HG03139 (cell line): ENCODE results near the gene CPB1.
"Not testable (repeated sequence)": the region's sequence is repeated elsewhere in the genome, so short reads cannot be mapped to it uniquely, and the experiment has no call there.

Experiments used
- ATAC-seq: cut with Tn5 transposase; IDR thresholded peaks from one replicate; pipeline ENCODE4 v1.9.1; 2021; ENCODE audit not compliant: unreplicated experiment

Gene CPB1

GRCh38 chr3:148827585-148827984, at the start of gene CPB1:
CPB1 (plus strand) TSS chr3:148827811; CDS start chr3:148827824, 13 bp downstream.
- no peak for ATAC-seq

GRCh38 chr3:148778926-148779325, 48.7 kb upstream of the CPB1 start:
- no peak for ATAC-seq

GRCh38 chr3:148785026-148785425, 42.6 kb upstream of the CPB1 start:
- ATAC-seq, result not testable (repeated sequence)

- not testable (repeated sequence) for ATAC-seq
Observed at GRCh38 chr3:148786159-148786558, 41.5 kb upstream of the CPB1 start.

- ATAC-seq, result no peak
Observed at GRCh38 chr3:148789146-148789545, 38.5 kb upstream of the CPB1 start.

DNA sequence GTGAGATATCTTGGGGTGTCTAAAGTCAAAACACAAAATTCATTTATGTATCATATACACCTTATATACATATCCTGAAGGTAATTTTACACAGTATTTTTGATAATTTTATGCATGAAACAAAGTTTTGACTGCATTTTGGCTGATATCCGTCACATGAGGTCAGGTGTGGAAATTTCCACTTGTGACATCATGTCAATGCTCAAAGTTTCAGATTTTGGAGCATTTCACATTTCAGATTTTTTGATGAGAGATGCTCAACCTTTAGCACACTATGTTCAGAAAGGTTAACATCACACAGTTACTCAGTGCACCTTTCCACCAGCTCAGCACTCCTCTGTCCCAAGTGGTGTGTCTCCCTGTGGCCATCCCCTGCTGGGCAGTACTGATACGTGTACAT, 37.7 kb upstream of the CPB1 start:
- ATAC-seq, result no peak

DNA sequence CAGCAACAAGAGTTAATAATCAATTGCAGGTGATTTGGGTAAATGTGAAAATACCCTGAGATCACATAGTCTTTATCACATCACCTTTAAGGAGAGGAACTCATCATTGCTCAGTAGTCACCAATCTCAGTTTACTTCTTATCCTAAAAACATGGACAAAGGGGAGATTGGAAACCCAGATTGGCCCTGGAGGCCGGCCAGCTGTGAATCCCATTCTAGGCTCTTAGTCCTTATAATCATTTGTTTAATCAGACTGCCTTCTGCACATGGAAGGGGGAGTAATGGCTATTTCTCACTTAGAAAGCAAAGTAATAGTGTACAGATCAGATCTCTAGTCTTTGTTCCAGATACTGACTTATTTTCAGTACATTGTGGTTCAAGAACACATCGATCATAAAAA, 37.2 kb upstream of the CPB1 start:
- no peak for ATAC-seq

GRCh38 chr3:148790851-148791735, 36.5 kb upstream of the CPB1 start:
- ATAC-seq, result no peak

GRCh38 chr3:148791920-148792319, 35.7 kb upstream of the CPB1 start:
- no peak for ATAC-seq

GRCh38 chr3:148792516-148792915, 35.1 kb upstream of the CPB1 start:
- no peak for ATAC-seq

GRCh38 chr3:148796799-148797198, 30.8 kb upstream of the CPB1 start:
- no peak for ATAC-seq

- no peak for ATAC-seq
Observed at GRCh38 chr3:148797795-148798194, 29.8 kb upstream of the CPB1 start.

DNA sequence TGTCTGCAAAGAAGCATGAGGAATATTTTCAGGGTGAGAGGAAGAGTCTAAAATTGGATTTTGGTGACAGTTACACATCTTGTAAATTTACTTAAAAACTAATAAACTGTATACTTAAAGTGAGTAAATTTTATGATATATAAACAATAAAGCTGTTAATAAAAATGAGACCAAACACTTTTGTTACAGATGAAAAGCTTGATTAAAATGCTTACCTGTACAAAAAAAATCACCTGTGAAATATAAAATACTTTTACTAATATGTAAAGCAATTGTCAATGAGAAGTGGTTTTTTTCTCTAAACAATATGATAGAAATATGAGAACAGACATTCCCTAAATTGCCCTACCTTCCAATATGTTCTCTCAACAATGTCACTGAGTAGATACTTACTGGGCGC, 27.2 kb upstream of the CPB1 start:
- ATAC-seq, result no peak

DNA sequence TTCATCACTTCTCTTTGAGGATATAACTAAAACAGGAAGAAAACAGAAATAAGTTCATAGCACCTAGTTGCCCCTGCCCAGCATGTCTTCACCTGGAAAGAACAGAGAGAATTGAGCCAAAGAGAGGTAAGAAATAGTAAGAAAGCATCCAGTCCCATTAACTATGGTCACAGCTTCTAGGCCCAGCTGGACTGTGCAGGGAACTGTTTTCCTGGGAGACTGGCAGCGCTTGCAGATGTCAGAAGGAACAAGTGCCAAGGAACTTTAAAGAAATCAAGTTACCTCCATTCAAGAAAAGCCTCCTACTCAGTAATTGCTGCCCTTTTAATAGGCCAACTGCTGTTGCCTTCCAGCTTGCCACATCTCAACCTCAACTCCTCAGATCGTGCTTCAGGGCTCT, 17.8 kb upstream of the CPB1 start:
- no peak for ATAC-seq

GRCh38 chr3:148815316-148816110, 12.1 kb upstream of the CPB1 start:
- no peak for ATAC-seq

DNA sequence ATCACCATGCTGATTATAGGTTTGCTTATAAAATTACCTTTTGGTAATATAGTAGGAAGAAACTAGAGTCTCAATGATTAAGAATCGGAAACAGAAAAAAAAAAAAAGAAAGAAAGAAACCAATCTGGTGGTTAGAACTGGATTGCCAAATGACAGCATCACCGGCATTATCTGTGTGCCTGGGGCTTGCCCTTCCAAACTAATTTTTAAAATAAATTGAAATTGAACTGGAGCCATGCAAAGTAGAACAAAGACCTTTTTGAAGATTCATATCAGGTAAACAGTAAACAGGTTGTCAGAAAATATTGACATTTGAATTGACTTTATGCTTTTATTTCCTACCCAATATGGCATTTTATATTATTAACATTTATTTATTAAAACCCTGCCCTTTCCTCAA, 11.2 kb upstream of the CPB1 start:
- ATAC-seq, result no peak

DNA sequence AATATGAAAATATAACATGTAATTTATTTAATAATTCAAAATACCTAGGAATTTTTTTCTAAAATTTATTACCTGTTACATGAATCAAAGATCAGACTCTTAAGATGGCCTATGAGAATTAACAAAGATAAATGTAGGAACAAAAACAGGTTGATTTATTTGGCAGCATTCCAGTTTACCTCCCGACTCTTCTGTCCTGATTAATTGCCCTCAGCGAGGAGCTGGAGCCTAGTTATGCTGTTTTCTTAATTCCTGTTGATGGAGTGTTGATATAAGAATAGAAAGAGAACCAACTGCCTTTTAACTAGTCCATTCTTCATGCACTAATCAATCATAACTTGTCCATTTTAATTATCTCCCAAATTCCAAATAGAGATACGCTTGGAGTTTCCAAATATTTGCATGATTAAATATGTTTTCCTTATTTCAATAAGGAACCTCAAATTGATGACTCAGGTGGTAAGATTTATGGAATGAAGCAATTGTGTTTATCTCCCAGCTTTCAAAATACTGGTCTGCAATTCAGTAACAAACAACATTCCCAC, 10.6 kb upstream of the CPB1 start:
- no peak for ATAC-seq

DNA sequence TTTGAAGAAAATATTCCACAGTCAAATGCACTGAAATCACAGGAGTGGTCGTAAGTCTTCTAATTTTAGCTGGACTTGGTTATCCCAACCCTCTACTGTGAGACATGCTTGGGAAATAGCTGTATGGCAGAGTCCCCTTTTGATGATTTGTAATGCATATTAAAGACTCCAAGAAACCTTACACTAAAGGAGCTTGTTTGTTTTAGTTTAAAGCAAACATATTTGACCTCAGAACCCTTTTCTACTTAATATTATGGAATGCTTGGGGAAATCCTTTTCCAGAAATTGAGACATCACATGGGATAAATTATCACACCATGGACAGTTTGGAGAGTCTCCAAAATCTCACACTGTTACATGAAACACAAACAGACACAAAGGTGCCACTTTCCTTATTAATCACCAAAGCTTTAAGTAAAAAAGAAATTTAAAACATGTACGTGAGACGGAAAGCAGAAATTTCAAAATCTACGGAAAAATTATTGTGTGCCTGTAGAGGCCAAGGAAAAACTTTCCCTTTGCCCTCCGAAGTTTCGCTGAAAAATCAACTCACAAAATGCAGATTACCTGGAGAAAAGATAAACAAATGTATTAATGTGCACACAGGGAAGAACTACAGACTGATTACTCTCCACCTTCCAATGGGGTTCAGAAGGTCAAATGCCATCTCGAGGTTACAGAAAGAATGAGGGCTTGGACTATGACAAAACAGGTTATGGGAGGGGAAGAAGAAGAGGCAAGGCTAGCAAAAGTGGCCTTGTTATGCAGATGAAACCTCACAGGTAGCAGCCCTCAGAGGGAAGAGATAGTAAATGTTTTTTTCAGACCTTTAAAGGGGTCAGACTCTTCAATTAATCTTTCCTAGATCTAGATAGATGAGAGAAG, 7.0 kb upstream of the CPB1 start:
- ATAC-seq, result no peak

DNA sequence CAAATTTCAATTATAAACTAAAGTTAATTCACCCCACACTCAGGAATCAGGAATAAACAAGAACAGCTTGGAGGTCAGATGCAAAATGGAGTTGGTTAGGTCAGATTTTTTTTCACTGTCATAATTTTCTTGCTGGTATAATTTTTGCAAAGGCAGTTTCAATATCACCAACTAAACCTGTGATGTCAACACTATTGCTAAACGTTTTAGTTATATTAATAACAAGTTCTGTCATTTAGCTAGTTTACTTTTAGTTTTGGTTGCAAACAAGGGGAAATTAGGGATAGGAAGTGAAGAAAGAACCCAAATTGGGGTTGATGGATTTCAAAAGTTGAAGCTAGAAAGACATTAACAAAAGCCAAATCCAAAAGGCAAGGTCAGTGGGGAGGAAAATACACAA, 4.6 kb upstream of the CPB1 start:
- ATAC-seq, result no peak

DNA sequence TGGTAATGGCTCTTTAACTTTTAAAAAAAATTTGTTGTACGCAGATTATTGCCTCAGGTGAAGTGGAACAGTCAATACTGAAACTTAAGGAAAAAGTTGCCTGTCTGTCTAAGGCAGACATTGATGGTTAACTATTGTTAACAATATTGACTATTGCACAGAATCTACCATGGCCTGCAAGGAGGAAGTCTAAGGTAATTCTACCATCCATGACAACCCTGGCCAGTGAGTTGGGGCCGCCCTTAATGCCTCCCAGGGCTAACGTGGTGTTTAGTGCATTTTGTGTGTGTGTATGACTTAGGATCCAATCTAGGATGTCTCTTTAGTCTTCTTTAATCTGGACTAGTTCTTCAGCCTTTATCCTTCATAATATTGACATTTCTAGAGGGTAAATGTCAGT, 2.1 kb upstream of the CPB1 start:
- ATAC-seq, result no peak

GRCh38 chr3:148828136-148828690, 602 bp downstream of the CPB1 start:
- ATAC-seq, result no peak
